Measurements from ENCODE around the gene ARV1. TPM values are rescaled to one million over a fixed set of nuclear protein-coding genes. Genes with fewer than 3 reads are reported as not detected.

The ARV1 gene
- polyA plus RNA-seq, 1 donor (not counting 4 experiments of a cell fraction or from before 2014, with no cell fraction given) = 38.1 TPM

GRCh38 chr1:231035799-231036198, 56.9 kb downstream of the ARV1 start:
- no peak for TF ChIP-seq EZH2 (IDR thresholded peaks at IDR 0.05; ENCODE audit: low read length)
- no peak for TF ChIP-seq CTCF (optimal IDR thresholded peaks at IDR 0.05 in 1 of 3, IDR thresholded peaks at IDR 0.05 in 1 of 3, conservative IDR thresholded peaks at IDR 0.05 in 1 of 3; ENCODE audit: extremely low read depth in 1 of 3, insufficient read depth in 2 of 3, low read length in 3 of 3)
- Histone ChIP-seq H2AFZ (ENCODE audit: control insufficient read depth, low read length) (no peak overlapping the region), H3K9me1 (ENCODE audit: control insufficient read depth, extremely low read depth, insufficient read depth, low read length) (no peaks in the 10 kb centered on the region), H3K27me3 (ENCODE audit: control insufficient read depth, extremely low read depth, insufficient read depth, low read length) (no peaks in the 10 kb centered on the region), H3K9ac (ENCODE audit: control insufficient read depth, extremely low read depth, insufficient read depth, low read length) (no peak overlapping the region), H3K36me3 (ENCODE audit: control insufficient read depth in 2 of 2, extremely low read depth in 1 of 2, insufficient read depth in 2 of 2, low read length in 2 of 2) (no peaks in the 10 kb centered on the region), H3K4me1 (ENCODE audit: control insufficient read depth, extremely low read depth, insufficient read depth, low read length) (peaks cover 16% of the 10 kb centered on the region), H4K20me1 (ENCODE audit: control insufficient read depth, extremely low read depth, insufficient read depth, low read length) (no peaks in the 10 kb centered on the region), H3K27ac (ENCODE audit: control insufficient read depth, insufficient read depth, low read length) (no peak overlapping the region), H3K4me3 (ENCODE audit: control insufficient read depth in 2 of 3, extremely low read depth in 1 of 3, insufficient read depth in 2 of 3, low read depth in 1 of 3, low read length in 3 of 3) (no peak overlapping the region), H3K9me3 (ENCODE audit: control insufficient read depth, low read depth, low read length) (no peaks in the 10 kb centered on the region), H3K4me2 (ENCODE audit: control insufficient read depth, extremely low read depth, insufficient read depth, low read depth, low read length) (no peak overlapping the region), H3K79me2 (ENCODE audit: control insufficient read depth, insufficient read depth, low read length) (peaks cover 39% of the 10 kb centered on the region)
- no peak for FAIRE-seq
- dilution Hi-C loops (cut with MboI; ENCODE audit: extremely low pct_ligation_motif_present, low sequenced_read_pairs) = no loop called here
- DNase-seq (ENCODE audit: low read depth, low spot score) = no peak

GRCh38 chr1:231036416-231036815, 57.5 kb downstream of the ARV1 start:
- peaks cover 36% of the 10 kb centered on the region for H3K79me2 ChIP-seq (ENCODE audit: control insufficient read depth, insufficient read depth, low read length)
- H3K9ac ChIP-seq (ENCODE audit: control insufficient read depth, extremely low read depth, insufficient read depth, low read length) = no peak overlapping the region
- FAIRE-seq = no peak

More at GRCh38 chr1:231036416-231036815, 57.5 kb downstream of the ARV1 start:
- DNase-seq (ENCODE audit: low read depth, low spot score) = no peak
- dilution Hi-C loops (cut with MboI; ENCODE audit: extremely low pct_ligation_motif_present, low sequenced_read_pairs) = no loop called here
- H4K20me1 ChIP-seq (ENCODE audit: control insufficient read depth, extremely low read depth, insufficient read depth, low read length) = no peaks in the 10 kb centered on the region
- no peaks in the 10 kb centered on the region for H3K36me3 ChIP-seq (ENCODE audit: control insufficient read depth in 2 of 2, extremely low read depth in 1 of 2, insufficient read depth in 2 of 2, low read length in 2 of 2)
- H3K4me1 ChIP-seq (ENCODE audit: control insufficient read depth, extremely low read depth, insufficient read depth, low read length) = peaks cover 19% of the 10 kb centered on the region
- H3K27me3 ChIP-seq (ENCODE audit: control insufficient read depth, extremely low read depth, insufficient read depth, low read length) = no peaks in the 10 kb centered on the region
- no peak for TF ChIP-seq CTCF (optimal IDR thresholded peaks at IDR 0.05 in 1 of 3, IDR thresholded peaks at IDR 0.05 in 1 of 3, conservative IDR thresholded peaks at IDR 0.05 in 1 of 3; ENCODE audit: extremely low read depth in 1 of 3, insufficient read depth in 2 of 3, low read length in 3 of 3)
- TF ChIP-seq EZH2 (IDR thresholded peaks at IDR 0.05; ENCODE audit: low read length) = no peak
- no peaks in the 10 kb centered on the region for H3K9me1 ChIP-seq (ENCODE audit: control insufficient read depth, extremely low read depth, insufficient read depth, low read length)
- H3K9me3 ChIP-seq (ENCODE audit: control insufficient read depth, low read depth, low read length) = no peaks in the 10 kb centered on the region
- H3K4me2 ChIP-seq (ENCODE audit: control insufficient read depth, extremely low read depth, insufficient read depth, low read depth, low read length) = no peak overlapping the region
- H3K27ac ChIP-seq (ENCODE audit: control insufficient read depth, insufficient read depth, low read length) = no peak overlapping the region
- no peak overlapping the region for H2AFZ ChIP-seq (ENCODE audit: control insufficient read depth, low read length)
- no peak overlapping the region for H3K4me3 ChIP-seq (ENCODE audit: control insufficient read depth in 2 of 3, extremely low read depth in 1 of 3, insufficient read depth in 2 of 3, low read depth in 1 of 3, low read length in 3 of 3)
